GM21529 (cell line): ENCODE data around the gene BCKDHA.
"Not testable (repeated sequence)": the region's sequence is repeated elsewhere in the genome, so short reads cannot be mapped to it uniquely, and the experiment has no call there.

ENCODE experiments used
- ATAC-seq: cut with Tn5 transposase; IDR thresholded peaks from one replicate; pipeline ENCODE4 v1.9.1; 2021; ENCODE audit not compliant: unreplicated experiment

Gene BCKDHA

DNA sequence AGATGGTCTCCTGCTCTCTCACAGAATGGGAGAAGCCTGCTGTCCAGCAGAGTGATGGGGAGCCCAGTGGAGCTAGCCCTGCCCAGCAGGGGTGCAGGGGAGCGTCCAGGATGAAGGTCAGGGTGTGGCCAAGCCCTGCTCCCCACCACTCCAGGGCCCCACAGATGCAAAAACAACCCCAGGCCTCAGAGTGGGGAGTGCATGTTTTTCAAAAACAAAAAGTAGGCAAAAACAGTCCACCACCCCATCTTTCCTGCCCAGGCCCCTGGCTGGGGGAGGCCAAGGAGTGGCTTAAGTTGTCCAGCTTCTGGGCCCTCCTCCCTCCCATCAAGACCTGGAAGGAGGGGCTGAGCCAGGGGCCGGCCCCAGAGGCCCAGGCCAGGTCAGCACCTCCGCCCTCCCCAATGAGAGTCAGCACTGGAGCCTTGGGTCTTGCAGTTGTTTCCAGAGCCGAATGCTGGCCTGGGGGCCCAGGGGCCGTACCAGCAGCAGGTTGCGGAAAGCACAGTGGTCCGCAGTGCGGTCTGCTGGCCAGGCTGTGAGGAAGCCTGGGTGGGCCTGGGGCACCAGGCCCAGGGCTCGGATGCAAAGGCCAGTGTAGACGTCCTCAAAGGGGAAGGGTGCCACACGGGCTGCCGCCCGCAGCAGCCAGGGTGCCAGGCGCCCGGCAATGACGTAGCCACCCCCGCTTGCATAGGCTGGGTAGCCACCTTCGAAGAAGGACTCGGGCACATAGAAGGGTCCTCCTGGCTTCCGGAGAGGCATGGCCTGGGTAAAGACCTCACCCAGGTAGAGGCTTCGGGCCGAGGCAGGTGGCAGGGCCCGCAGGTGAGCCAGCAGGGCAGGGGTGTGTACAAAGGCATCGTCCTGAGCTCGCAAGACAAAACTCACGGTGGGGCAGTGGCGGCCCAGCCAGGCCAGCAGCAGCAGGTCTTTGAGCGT is 27.8 kb downstream of the BCKDHA start:
- no peak for ATAC-seq

DNA sequence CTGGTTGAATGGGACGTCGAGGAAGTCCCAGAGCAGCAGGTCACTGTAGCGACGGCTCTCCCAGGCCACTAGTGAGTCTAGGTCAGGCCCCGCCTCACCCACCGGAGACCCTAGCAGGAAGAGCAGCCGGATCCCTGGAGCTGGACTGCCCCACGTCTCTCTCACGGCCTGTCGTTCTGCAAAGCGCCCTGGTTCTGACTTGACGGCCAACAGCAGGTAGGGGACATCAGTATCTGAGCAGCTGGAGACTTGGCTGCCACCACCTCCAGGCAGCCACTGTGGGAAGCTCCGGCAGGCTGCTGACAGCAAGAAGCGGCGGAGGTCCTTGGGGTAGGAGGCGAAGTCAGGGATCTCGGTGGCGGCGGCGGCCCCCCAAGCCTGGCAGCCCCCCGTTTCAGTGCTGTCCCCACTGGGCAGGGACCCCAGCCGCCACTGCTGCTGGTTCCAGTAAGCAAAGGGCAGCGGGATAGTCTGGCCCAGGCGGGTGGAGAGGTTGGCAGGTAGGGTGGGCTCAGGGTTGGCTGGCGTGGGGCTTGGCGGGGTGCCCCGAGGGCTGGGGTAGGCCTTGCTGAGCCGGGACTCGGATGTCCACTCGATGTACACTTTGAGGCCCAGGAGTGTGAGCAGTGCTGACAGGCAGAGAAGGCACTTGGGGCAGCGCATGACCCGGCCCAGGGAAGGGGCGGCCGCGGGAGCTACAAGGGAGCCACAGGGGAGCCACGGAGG is 28.7 kb downstream of the BCKDHA start:
- ATAC-seq, result no peak

DNA sequence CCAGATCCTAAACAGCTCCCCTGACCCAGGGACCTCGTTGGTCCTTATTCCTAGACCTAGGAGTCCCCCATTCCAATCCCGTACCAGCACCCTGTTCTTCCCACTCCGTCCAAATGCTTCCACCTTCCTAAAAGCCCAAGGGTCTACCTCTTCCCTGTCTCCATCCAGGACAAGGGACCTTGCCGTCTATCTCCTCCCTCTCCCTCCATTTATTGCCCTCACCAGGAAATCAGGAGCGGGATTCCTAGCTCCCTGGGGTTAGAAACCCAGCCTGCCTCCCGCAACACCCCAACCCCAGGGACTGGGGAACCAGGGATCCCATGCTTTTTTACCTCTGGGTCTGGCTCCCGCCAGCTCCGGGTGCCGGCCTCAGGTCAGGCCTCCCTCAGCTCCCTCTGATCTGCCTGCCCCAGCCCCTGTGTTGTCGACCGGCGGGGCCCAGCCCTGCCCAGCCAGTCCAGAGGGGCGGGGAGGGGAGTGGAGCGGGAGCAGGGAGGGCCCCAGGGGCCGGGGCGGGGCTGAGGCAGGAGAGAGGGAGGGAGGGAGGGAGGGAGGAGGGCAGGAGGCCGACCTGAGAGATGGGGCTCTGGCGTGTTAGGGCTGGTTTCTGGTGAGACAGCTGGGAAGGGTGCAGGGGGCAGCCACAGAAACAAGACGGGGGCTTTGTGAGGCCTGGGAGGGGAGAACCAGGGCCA is 29.5 kb downstream of the BCKDHA start, which contains the start of gene B3GNT8:
TSS of gene B3GNT8 (minus strand) at position 423 of the 695 bp plus-strand sequence. CDS start 596 bp downstream, outside the sequence.
- no peak for ATAC-seq

DNA sequence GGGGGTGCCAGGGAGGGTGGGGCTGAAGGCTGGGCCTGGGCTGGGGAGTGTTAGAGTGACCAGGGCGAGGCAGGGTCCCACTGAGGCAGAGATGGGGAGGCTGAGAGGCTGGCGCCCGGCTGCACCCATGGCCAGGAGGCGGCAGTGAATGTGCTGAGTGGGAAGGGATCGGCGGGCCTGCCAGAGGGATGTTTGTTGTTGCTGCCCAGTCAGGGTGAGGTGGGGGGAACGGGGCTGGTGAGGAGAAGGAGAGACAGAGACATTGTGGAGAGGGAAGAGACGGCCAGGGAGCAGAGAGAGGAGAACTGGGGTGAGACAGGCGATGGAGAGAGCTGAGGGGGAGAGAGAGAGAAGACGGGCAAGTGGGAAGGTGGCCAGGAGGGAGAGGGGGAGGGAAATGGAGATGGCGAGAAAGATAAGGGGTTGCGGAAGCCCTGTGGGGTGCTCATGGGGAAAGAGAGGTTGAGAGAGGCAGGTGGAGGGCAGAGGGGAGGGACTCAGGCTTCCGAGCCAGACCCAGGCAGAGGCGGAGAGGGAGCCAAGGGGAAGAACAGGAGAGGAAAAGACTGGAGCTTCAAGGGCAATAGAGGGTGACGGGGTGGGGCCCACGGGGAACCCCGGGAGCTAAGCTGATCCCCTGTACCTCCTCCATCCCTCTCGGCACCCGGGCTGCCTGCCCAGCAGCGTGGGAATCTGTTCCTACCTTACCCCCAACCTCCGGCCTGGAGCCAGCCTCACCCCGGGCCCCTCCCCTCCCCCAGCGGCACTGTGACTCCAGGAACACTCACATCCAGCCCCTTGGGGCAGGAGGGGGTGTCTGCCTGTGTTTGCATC is 30.2 kb downstream of the BCKDHA start:
- ATAC-seq, result no peak

DNA sequence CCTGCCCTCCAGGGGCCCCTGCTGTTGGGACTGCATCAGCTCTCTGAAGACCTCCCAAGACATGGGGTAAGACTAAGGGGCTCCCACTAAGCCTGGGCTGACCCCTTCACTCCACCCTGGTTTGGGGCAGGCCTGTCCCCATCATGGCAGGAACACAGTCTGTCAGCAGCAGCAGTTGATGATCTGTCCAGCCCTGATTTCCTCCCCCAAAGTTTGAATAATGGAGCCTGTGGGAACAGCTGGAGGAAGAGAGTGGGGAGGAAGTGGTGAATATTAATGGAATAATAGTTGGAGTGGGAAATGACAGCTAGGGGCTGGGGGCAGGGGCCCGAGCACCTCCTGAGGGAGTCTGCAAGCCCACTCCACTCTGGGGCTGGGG is 30.9 kb downstream of the BCKDHA start:
- no peak for ATAC-seq

DNA sequence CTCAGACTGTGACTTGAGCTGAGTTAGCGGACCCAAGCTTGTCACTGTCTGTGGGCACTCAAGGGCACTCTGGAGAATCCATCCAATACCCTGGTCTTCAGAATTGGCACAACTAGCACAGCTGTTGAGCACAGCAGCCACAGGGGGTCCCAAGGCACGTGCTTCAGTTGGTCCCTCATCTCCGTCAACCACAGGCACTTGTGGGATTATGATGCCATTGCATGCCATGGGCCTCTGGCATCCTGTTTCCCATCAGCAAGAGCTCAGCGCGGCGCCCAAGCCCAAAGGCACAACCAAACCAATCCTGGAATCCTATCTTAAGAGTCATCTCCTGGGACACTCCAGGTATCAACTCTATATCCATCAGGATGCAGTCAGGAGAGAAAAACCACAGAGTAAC is 33.3 kb downstream of the BCKDHA start:
- no peak for ATAC-seq

DNA sequence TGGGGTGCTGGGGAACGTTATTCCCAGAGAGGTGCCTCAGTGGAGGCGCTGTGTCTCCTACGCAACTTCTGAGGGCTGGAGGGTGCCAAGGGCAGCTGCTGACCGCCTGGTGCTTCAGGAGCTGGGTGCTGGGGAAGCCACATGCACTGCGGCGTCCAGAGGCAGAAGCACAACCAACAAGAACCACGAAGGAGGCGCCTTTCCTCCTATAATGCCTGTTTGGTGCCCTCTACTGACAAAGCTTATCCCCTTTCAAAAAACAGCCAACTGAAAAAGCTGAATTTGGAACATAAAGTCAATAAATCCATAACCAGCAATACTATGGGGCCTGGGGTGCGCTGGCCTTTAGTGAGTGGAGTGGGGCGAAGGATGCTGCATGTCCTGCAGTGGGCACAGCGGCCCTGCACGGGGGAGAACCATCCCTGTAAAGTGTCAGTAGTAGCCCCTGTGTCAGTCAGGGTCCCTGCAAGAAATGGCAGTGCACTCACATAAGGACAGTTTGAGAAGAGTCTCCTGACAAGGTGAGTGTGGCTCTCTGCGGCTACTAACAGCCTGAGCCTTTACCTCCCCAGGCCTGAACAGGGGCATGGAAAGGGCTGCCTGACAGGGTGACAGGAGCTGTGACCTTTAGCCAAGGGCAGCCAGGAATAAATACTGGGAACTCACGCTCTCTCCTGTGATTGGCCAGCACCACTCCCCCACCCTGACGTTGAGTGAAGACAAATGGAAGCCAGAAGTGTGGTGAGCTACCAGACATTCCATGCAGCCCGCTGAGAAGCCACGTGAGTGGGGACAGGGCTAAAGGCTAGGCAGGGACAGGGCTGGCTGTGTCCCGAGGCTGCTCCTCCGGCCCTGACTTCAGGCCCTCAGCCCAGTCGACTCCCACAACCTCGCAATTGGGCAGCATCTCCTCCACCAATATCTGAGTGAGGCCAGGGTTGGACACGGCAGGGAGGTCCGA is 34.1 kb downstream of the BCKDHA start:
- no peak for ATAC-seq

DNA sequence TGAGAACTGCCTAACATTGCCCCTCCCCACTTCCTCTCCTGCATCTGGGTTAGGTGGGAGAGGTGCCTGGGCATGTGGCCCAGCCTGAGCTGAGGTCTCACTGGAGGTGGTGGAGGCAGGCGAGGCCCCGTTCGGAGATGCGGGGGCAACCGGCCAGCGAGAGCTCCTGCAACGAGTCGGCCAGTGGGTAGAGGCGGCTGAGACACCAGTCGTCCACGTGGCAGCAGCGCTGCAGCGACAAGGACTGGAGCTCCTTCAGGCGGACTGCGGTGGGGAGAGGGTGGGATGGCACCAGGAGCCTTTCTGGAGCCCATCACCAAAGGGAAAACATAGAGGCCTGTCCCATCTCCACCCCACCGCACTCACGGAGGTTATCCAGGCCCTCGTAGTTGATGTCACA is 35.6 kb downstream of the BCKDHA start:
- no peak for ATAC-seq

DNA sequence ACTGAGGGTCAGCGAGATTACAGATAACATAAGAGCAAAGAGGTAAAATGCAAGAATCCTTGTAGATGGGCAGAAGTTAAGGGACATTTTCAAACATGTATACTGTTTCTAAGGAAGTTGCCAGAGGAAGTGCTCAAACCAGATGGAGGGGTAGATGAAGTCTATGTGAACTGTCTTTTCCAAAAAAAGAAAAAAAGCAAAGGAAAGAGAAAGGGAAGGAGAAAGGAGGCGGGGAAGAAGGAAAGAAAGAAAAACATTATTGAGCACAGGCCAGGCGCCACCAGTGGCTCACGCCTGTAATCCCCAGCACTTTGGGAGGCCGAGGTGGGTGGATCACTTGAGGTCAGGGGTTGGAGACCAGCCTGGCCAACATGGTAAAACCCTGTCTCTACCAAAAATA is 36.8 kb downstream of the BCKDHA start:
- ATAC-seq, result no peak

DNA sequence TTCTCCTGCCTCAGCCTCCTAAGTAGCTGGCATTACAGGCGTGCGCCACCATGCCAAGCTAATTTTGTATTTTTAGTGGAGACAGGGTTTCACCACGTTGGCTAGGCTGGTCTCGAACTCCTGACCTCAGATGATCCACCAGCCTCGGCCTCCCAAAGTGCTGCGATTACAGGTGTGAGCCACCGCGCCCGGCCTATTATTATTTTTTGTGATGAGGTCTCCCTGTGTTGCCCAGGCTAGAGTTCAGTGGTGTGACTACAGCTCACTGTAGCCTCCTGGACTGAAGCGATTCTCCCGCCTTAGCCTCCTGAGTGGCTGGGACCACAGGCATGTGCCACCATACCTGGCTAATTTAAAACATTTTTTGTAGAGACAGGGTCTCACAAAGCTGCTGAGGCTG is 37.8 kb downstream of the BCKDHA start:
- not testable (repeated sequence) for ATAC-seq

DNA sequence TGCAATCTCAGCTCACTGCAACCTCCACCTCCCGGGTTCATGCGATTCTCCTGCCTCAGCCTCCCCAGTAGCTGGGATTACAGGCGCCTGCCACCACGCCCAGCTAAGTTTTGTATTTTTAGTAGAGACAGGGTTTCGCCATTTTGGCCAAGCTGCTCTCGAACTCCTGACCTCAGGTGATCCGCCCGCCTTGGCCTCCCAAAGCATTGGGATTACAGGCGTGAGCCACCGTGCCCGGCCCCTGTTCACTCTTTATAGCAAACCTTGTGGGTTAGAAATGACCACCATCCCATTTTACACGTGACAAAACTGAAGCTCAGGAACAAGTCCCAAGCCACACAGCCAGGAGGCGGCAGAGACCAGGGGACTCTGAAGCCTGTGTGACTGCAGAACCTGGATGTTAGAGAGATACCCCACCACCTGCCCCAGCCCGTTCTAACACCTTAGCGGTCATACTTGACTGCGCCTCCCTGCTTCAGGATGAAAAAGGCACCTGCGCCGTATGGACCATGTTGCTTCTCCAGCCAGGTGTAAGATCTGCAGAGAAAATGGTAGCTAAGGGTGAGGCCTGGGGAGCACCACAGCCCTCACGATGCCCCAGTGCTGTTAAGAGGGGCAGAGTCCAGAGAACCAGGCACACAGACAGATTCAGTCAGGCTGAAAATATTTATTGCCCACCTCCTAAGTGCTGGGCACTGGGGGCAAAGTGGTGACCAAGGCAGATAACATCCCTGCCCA is 38.5 kb downstream of the BCKDHA start:
- no peak for ATAC-seq

DNA sequence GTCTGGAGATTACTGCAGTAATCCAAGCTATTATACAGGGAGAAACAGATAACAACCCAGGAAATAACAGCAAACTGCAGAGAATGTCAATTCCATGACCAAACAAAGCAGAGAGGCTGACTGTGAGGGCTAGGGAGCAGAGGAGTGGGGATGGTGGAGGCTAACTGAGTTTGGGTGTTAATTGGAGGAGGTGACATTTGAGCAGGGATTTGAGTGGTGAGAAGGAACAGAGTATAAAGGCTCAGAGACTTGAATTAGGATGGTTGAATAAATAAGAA is 39.0 kb downstream of the BCKDHA start:
- ATAC-seq, result no peak

DNA sequence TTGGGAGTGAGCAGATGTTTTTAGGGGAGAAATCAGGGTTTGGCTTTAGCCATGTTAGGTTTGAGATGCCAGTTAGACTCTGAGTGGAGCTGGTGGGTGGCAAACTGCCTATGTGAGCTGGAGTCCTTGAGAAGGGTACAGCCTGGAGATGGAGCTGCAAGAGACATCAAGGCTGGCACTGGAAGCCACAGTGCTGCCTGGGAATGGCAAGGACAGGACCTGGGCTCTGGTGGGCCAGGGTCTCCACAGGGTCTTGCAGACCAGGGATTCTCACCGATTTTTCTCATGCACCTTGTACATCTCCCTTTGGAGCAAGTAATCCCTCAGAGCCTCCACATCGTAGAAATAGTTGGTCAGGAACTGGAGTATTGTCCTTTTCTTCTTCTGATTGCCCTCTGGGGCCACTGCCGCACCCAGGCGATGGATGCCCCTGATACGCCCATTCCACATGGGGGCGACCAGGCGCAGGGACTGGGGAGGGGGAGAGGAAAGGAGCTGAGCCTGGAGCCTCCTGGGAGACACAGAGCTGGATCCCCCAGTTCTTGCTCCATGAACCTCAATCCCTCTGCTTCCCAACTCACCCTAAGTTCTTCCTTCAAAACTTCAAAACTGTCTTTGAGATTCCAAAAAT is 40.4 kb downstream of the BCKDHA start:
- no peak for ATAC-seq

DNA sequence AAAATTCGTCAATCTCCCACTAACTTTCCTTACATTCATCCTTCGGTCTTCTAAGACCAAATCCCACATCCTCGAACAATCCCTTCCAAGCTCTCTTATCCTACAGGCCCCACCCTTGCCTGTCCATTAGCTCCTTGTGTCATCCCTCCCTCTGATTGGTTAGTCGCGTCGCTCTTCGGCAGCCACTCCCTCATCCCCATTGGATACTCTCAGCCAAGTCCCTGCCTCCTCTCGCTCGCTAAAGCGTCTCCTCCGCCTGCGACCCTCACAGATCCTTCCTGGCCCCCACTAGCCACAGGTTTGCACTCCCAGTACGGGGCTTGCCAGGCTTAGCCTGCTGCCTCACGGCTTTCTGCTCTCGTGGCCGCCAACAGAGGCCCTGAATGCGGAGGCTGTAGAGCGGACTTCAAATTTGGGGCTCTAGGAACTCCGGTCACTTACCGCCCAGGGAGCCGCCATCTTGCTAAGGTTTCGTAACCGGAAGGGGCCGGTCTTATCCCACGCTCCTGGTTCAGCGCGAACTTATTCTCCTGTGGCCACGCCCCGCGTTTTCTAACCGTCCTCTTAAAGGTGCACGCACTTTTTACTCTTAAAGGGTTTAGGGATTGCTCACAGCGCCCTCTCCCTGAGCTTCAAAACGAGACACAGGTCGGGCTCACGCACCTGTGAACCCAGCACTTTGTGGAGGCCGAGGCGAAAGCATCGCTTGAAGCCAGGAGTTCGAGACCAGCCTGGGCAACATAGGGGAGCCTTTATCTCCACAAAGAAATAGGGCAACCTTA is 42.0 kb downstream of the BCKDHA start, which contains the start of gene DMAC2:
TSS of gene DMAC2 (minus strand) at position 472 of the 782 bp plus-strand sequence. CDS start at position 459, 13 bp downstream.
- ATAC-seq, result peak; percentile 91

DNA sequence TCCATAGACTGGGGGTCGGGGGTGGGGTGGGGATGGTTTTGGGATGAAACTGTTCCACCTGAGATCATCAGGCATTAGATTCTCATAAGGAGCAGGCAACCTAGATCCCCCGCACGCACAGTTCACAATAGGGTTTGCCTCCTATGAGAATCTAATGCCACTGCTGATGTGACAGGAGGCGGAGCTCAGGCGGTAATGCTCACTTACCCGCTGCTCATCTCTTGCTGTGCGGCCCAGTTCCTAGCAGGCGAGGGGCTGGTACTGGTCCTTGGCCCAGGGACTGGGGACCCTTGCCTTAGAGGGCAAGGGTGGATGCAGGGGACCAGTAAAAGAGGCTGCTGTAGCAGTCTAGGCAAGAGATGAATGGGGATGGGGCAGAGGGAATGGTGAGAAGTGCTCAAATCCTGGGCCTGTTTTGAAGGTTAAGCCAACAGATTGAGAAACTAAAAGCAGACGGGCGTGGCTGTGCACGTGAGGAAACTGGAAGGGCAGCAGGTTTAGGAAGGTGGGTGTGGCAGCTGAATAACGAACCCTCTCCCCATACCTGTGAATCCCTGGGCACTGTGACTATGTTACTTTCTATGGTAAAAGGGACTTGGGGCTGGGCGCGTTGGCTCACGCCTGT is 43.8 kb downstream of the BCKDHA start:
- ATAC-seq, result no peak

DNA sequence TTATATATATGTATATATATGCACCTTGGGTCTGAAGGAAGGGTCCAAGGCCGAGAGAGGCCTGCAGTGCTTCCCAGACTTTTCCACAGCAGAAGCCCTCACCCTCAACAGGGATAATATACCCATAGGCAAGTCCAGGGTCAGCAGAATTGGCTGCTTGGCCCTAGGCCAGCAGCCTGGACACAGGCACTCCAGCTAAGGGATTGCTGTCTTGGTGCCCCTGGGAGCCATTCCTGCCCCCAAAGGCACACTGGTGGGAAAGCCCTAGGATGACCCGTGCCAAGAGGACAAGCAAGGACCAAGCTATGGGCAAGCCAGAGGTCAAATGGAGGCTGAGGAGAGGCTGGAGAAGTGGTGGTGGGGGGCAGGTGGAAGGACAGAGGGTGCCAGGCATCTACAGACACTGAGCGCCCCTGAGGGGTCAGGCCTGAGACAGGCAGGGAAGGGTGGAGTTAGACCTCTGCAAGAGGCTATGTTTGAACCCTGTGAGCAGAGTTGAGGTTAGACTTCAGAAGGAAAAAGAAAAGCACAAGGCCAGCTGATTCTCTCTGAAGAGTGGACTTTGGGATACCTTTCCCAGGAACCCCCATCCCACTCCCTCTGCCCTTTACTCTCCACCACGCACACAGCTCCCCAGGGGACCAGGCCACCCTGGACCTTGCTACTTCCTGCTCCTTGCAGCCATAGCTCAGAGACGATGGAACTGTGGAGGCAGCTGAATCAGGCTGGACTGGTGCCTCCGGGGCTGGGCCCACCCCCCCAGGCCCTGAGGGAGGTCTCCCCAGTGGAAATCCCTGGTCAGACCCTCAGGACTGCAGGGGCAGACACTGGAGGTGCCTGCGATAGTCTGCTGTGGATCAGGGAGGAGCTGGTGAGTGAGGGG is 45.1 kb downstream of the BCKDHA start, which contains the start of gene ERICH4:
TSS of gene ERICH4 (plus strand) at position 684 of the 883 bp plus-strand sequence. CDS start at position 698, 14 bp downstream.
- no peak for ATAC-seq
